PC-9 (cell line): ENCODE measurements around the gene DMRTA2. TPM values are rescaled to one million over a fixed set of nuclear protein-coding genes. Genes with fewer than 3 reads are reported as not detected.
"Not testable (repeated sequence)": the region's sequence is repeated elsewhere in the genome, so short reads cannot be mapped to it uniquely, and the experiment has no call there.

Experiments used
- BruUV-seq: library from RNA; stranded (reverse); fragments of 400-500 nt; replicated peaks from 2 replicates; lab custom pipeline; 2021; lab: Mats Ljungman, UMichigan
- CTCF ChIA-PET: fragments of 300-600 bp; sonication (Branson Sonifier 250); formaldehyde crosslinking; loops from one replicate; lab custom pipeline; 2022; ENCODE audit warnings: antibody characterized with exemption; lab: Charles Lee
- POLR2A ChIA-PET: fragments of 300-600 bp; sonication (Branson Sonifier 250); formaldehyde crosslinking; loops from one replicate; lab custom pipeline; 2022; ENCODE audit warnings: antibody characterized with exemption; ENCODE audit not compliant: unreplicated experiment; lab: Charles Lee
- DNase-seq, 2 experiments: peaks; one replicate each; pipeline versions ENCODE4 v3.0.0 to v3.0.0-alpha.2; 2015 to 2022; ENCODE audit warnings: mixed read lengths in 1 of 2
- H2AFZ ChIP-seq: fragments of 200-600 bp; sonication (generic); 2 replicates; pipeline ENCODE4 v1.8.1; 2017; ENCODE audit warnings: antibody characterized with exemption
- H3F3A ChIP-seq: fragments of 200-600 bp; sonication (generic); 2 replicates; pipeline ENCODE4 v1.8.1; 2017; ENCODE audit warnings: antibody characterized with exemption, mild to moderate bottlenecking, low read depth; ENCODE audit not compliant: insufficient read depth
- H3K27ac ChIP-seq: fragments of 200-600 bp; sonication (generic); 2 replicates; pipeline ENCODE4 v1.6.1; 2016; ENCODE audit warnings: mixed run types
- H3K27me3 ChIP-seq: fragments of 200-600 bp; sonication (generic); 2 replicates; pipeline ENCODE4 v1.6.1; 2016; ENCODE audit warnings: low read depth, mixed run types; ENCODE audit not compliant: insufficient read depth
- H3K36me3 ChIP-seq: fragments of 200-600 bp; sonication (generic); 2 replicates; pipeline ENCODE4 v1.6.1; 2016; ENCODE audit warnings: low read depth, mixed run types
- H3K4me1 ChIP-seq: fragments of 200-600 bp; sonication (generic); replicated peaks from 2 replicates; pipeline ENCODE4 v1.6.1; 2016; ENCODE audit warnings: mixed run types; ENCODE audit not compliant: insufficient read depth
- H3K4me2 ChIP-seq: fragments of 200-600 bp; sonication (generic); 2 replicates; pipeline ENCODE4 v1.6.1; 2017; ENCODE audit warnings: mixed run types
- H3K4me3 ChIP-seq: fragments of 200-600 bp; sonication (generic); 2 replicates; pipeline ENCODE4 v1.6.1; 2016; ENCODE audit warnings: mixed run types
- H3K79me2 ChIP-seq: fragments of 200-600 bp; sonication (generic); 2 replicates; pipeline ENCODE4 v1.6.1; 2017; ENCODE audit warnings: low read depth, mixed run types
- H3K9me2 ChIP-seq: fragments of 200-600 bp; sonication (generic); 2 replicates; pipeline ENCODE4 v1.8.1; 2017; ENCODE audit warnings: mild to moderate bottlenecking; ENCODE audit not compliant: insufficient read depth
- H3K9me3 ChIP-seq: fragments of 200-600 bp; sonication (generic); 2 replicates; pipeline ENCODE4 v1.8.1; 2016; ENCODE audit warnings: low read depth; ENCODE audit not compliant: insufficient read depth
- H4K20me1 ChIP-seq: fragments of 200-600 bp; sonication (generic); 2 replicates; pipeline ENCODE4 v1.8.1; 2017; ENCODE audit not compliant: insufficient read depth
- CTCF ChIP-seq: fragments of 200-600 bp; sonication (generic); conservative IDR thresholded peaks from 2 replicates; pipeline ENCODE4 v1.6.1; 2017; ENCODE audit warnings: mixed run types, antibody characterized with exemption, mild to moderate bottlenecking, moderate library complexity
- EZH2 ChIP-seq: fragments of 200-600 bp; sonication (generic); IDR thresholded peaks from 2 replicates; pipeline ENCODE4 v1.8.0; 2017; ENCODE audit warnings: antibody characterized with exemption, low read depth
- intact Hi-C: fragments of 100-400 bp; cut with micrococcal nuclease; formaldehyde crosslinking; loops from one replicate; pipeline ENCODE4 v1.10.0; 2022; ENCODE audit not compliant: unreplicated experiment
- total RNA-seq: library from RNA; stranded (reverse); gene quantifications from 2 replicates; pipeline ENCODE4 v1.2.3, GENCODE V29; 2021

The DMRTA2 gene
- total RNA-seq, 1 experiment from 2014 or later, result not detected

DNA sequence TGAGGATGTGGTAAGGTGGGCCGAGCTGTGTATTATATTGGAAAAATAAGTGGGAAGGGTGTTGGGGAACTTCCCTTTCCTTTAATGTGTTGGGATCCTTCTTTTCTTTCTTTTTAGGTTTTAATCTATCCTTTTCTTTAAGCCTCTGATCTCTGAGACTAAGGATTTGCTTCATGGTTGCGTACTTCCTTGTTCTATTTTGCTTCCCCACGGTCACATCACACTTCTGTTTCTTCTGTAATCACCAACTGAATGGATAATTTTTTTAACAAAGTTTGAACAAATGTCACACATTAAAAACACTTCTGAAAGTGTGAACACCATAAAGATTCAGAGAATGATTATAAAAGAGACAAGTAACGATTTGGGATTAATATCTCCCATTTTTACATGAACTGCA lies 17.4 kb downstream of the DMRTA2 start:
- CTCF ChIA-PET, result no interaction called here
- POLR2A ChIA-PET, result no interaction called here
- Histone ChIP-seq H3K79me2 (no peaks in the 10 kb centered on the region), H3K4me3 (no peak overlapping the region), H3K27ac (no peak overlapping the region), H3K36me3 (no peaks in the 10 kb centered on the region), H3K4me1 (no peaks in the 10 kb centered on the region), H3K9me3 (no peaks in the 10 kb centered on the region), H4K20me1 (no peaks in the 10 kb centered on the region), H3K27me3 (peaks cover 9% of the 10 kb centered on the region; the same call in 1 of the 2 replicates), H3K4me2 (no peak overlapping the region), H3K9me2 (peaks cover 5% of the 10 kb centered on the region), H2AFZ (no peak overlapping the region), H3F3A (no peaks in the 10 kb centered on the region)
- TF ChIP-seq EZH2 (no peak), CTCF (no peak)
- intact Hi-C loops, result no loop called here
- BruUV-seq, result no TSS peak
- no peak for DNase-seq

GRCh38 chr1:50393522-50394120 lies 29.6 kb downstream of the DMRTA2 start:
- no peaks in the 10 kb centered on the region for H3K27me3 ChIP-seq
- ChIA-PET POLR2A (no interaction called here), CTCF (no interaction called here)
- no peaks in the 10 kb centered on the region for H3K9me2 ChIP-seq
- no peaks in the 10 kb centered on the region for H3K4me1 ChIP-seq
- no peaks in the 10 kb centered on the region for H3K79me2 ChIP-seq
- DNase-seq, result no peak
- H3K36me3 ChIP-seq, result no peaks in the 10 kb centered on the region
- H2AFZ ChIP-seq, result no peak overlapping the region
- no peaks in the 10 kb centered on the region for H3K9me3 ChIP-seq
- H3F3A ChIP-seq, result no peaks in the 10 kb centered on the region
- H3K27ac ChIP-seq, result no peak overlapping the region
- intact Hi-C loops, result no loop called here
- no peaks in the 10 kb centered on the region for H4K20me1 ChIP-seq
- no peak overlapping the region for H3K4me3 ChIP-seq
- H3K4me2 ChIP-seq, result no peak overlapping the region
- BruUV-seq, result no TSS peak
- TF ChIP-seq EZH2 (no peak), CTCF (no peak)

- intact Hi-C loops, H3K27me3 ChIP-seq, H3K27ac ChIP-seq, DNase-seq, H3K9me3 ChIP-seq, H3K36me3 ChIP-seq, H3K4me2 ChIP-seq, H4K20me1 ChIP-seq, H2AFZ ChIP-seq, CTCF ChIA-PET, H3K4me3 ChIP-seq, H3F3A ChIP-seq, POLR2A ChIA-PET, H3K4me1 ChIP-seq, BruUV-seq, H3K79me2 ChIP-seq, H3K9me2 ChIP-seq: not testable (repeated sequence)
These were observed 41.7 kb downstream of the DMRTA2 start for GRCh38 chr1:50381551-50381950.

- H2AFZ ChIP-seq, result no peak overlapping the region
- ChIA-PET CTCF (no interaction called here), POLR2A (no interaction called here)
- no peaks in the 10 kb centered on the region for H3K36me3 ChIP-seq
- H3K27ac ChIP-seq, result no peak overlapping the region
- no peak overlapping the region for H3K4me3 ChIP-seq
- no peaks in the 10 kb centered on the region for H3K4me1 ChIP-seq
- H4K20me1 ChIP-seq, result no peaks in the 10 kb centered on the region
- no peaks in the 10 kb centered on the region for H3F3A ChIP-seq
- H3K9me3 ChIP-seq, result 0 out of 2 replicates have a peak, but pooled peaks cover 3% of the 10 kb centered on the region
- no TSS peak for BruUV-seq
- no peak overlapping the region for H3K4me2 ChIP-seq
- TF ChIP-seq CTCF (no peak), EZH2 (no peak)
- DNase-seq, result no peak
- no peaks in the 10 kb centered on the region for H3K27me3 ChIP-seq
- intact Hi-C loops, result no loop called here
- no peaks in the 10 kb centered on the region for H3K79me2 ChIP-seq
- H3K9me2 ChIP-seq, result no peaks in the 10 kb centered on the region
These were observed 44.5 kb downstream of the DMRTA2 start for GRCh38 chr1:50378770-50379169.
